HFFc6 (cell line): ENCODE results near the gene RASGRP2. TPM values are rescaled to one million over a fixed set of nuclear protein-coding genes. Genes with fewer than 3 reads are reported as not detected.

Source experiments
- DNase-seq: peaks from one replicate; pipeline ENCODE4 v3.0.0-alpha.2; 2018
- H3K27ac Mint-ChIP-seq: 2 replicates; pipeline ENCODE4 v1.8.0; 2020; ENCODE audit warnings: mild to moderate bottlenecking, mixed read lengths
- H3K27me3 Mint-ChIP-seq: 2 replicates; pipeline ENCODE4 v1.8.0; 2021; ENCODE audit warnings: mild to moderate bottlenecking, moderate library complexity, mixed read lengths; ENCODE audit not compliant: insufficient read depth
- H3K36me3 Mint-ChIP-seq: 2 replicates; pipeline ENCODE4 v1.8.0; 2021; ENCODE audit warnings: low read depth, mixed read lengths
- H3K4me1 Mint-ChIP-seq: 2 replicates; pipeline ENCODE4 v1.8.0; 2020; ENCODE audit warnings: low read depth, mixed read lengths
- H3K4me3 Mint-ChIP-seq: 2 replicates; pipeline ENCODE4 v1.8.0; 2020; ENCODE audit warnings: mild to moderate bottlenecking, moderate library complexity, mixed read lengths
- H3K9me3 Mint-ChIP-seq: 2 replicates; pipeline ENCODE4 v1.8.0; 2020; ENCODE audit warnings: mild to moderate bottlenecking, mixed read lengths
- total RNA-seq, 6 experiments: library from RNA; stranded (reverse); fragmentation: NEBNext Ultra II Directional; extraction: Animal tissue kit (Norgen Biotek cat#: 25700); gene quantifications; 2 replicates in 1 of 6; 3 replicates in 5 of 6; pipeline ENCODE4 v1.2.3, GENCODE V29; 2021
- TF ChIP-seq, protein P1 (sequence below): fragments of 200-600 bp; sonication (generic); IDR thresholded peaks from 2 replicates; pipeline ENCODE4 v1.5.0; 2021; ENCODE audit warnings: antibody characterized with exemption, mild to moderate bottlenecking

Gene RASGRP2
- total RNA-seq, 6 experiments from 2014 or later, result 0.43 to 0.68 (median 0.48) TPM; not detected in 2

DNA sequence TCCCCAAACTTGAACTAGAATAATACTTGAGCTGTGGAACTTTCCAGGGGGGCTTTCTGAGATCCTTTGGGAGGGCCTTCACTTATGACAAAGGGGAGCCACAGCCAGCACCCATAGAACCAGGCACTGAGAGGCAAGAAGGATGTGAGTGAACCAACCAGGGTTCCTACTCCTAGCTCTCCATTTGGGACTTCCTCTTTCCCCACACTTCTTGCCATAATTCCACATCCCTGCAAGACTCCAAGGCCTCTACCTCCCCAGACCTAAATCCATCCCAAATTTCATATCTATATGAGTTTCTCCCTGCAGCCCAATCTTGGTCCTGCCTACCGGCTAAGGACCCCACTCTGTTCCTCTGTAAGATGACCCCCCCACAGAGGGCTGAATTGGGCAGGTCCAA lies 52.4 kb downstream of the RASGRP2 start:
- H3K36me3 Mint-ChIP-seq, result no peaks in the 10 kb centered on the region
- TF ChIP-seq, protein P1, sequence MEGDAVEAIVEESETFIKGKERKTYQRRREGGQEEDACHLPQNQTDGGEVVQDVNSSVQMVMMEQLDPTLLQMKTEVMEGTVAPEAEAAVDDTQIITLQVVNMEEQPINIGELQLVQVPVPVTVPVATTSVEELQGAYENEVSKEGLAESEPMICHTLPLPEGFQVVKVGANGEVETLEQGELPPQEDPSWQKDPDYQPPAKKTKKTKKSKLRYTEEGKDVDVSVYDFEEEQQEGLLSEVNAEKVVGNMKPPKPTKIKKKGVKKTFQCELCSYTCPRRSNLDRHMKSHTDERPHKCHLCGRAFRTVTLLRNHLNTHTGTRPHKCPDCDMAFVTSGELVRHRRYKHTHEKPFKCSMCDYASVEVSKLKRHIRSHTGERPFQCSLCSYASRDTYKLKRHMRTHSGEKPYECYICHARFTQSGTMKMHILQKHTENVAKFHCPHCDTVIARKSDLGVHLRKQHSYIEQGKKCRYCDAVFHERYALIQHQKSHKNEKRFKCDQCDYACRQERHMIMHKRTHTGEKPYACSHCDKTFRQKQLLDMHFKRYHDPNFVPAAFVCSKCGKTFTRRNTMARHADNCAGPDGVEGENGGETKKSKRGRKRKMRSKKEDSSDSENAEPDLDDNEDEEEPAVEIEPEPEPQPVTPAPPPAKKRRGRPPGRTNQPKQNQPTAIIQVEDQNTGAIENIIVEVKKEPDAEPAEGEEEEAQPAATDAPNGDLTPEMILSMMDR, result no peak
- no peak for DNase-seq
- H3K4me3 Mint-ChIP-seq, result no peak overlapping the region
- no peak overlapping the region for H3K27ac Mint-ChIP-seq
- peaks cover 52% of the 10 kb centered on the region for H3K27me3 Mint-ChIP-seq
- H3K4me1 Mint-ChIP-seq, result peaks cover 17% of the 10 kb centered on the region
- no peaks in the 10 kb centered on the region for H3K9me3 Mint-ChIP-seq

DNA sequence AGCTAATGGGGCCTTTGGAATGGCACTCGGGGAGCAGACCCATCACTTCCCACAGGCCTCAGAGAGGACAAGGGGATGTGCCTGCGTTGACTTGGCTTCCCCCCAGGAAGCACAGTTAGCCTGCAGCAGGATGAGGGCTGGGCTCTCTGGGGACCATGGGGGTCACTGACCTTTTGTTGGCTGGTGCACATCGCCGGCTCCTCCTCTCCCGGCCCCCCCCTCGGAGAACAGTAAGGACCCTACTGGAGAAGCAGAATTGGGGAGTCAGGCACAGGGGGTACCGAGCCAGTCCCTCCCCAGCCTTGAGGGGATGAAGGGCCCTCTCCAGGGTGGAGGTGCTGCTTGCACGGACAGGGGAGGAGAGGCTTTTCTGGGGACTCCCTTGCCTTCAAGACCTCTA lies 53.7 kb downstream of the RASGRP2 start:
- TF ChIP-seq, protein P1, result no peak
- Mint-ChIP-seq H3K27ac (no peak overlapping the region), H3K36me3 (no peaks in the 10 kb centered on the region), H3K27me3 (peaks cover 49% of the 10 kb centered on the region), H3K4me1 (peaks cover 17% of the 10 kb centered on the region), H3K4me3 (no peak overlapping the region), H3K9me3 (no peaks in the 10 kb centered on the region)
- no peak for DNase-seq

DNA sequence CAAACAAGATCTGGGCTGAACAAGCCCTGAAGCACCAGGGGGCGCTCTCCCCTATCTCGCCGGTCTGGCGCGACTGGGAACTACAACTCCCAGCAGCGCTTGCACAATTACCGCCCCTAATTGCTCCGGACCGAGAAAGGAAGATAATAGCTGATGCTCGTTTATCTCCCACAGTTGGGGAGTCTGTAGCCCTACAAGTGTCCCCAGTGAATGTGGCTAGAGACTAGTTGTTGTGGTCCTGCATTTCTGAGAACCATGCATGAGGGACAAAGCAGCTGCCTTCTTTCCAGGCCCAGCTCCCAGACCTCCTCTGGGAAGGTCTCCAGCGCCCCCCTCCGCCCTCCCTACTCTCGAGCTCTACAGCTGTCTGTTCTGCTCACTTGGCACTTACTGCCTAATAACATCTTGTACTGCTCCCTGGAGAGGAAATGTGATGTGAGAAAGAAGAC lies 55.4 kb downstream of the RASGRP2 start:
- H3K4me3 Mint-ChIP-seq, result peak overlapping the region; percentile 82
- no peaks in the 10 kb centered on the region for H3K36me3 Mint-ChIP-seq
- H3K9me3 Mint-ChIP-seq, result no peaks in the 10 kb centered on the region
- peak; percentile 74 for DNase-seq
- peaks cover 17% of the 10 kb centered on the region for H3K4me1 Mint-ChIP-seq
- H3K27ac Mint-ChIP-seq, result no peak overlapping the region; the same call in 1 of the 2 replicates
- TF ChIP-seq, protein P1, result peak; percentile 96
- H3K27me3 Mint-ChIP-seq, result peaks cover 52% of the 10 kb centered on the region

DNA sequence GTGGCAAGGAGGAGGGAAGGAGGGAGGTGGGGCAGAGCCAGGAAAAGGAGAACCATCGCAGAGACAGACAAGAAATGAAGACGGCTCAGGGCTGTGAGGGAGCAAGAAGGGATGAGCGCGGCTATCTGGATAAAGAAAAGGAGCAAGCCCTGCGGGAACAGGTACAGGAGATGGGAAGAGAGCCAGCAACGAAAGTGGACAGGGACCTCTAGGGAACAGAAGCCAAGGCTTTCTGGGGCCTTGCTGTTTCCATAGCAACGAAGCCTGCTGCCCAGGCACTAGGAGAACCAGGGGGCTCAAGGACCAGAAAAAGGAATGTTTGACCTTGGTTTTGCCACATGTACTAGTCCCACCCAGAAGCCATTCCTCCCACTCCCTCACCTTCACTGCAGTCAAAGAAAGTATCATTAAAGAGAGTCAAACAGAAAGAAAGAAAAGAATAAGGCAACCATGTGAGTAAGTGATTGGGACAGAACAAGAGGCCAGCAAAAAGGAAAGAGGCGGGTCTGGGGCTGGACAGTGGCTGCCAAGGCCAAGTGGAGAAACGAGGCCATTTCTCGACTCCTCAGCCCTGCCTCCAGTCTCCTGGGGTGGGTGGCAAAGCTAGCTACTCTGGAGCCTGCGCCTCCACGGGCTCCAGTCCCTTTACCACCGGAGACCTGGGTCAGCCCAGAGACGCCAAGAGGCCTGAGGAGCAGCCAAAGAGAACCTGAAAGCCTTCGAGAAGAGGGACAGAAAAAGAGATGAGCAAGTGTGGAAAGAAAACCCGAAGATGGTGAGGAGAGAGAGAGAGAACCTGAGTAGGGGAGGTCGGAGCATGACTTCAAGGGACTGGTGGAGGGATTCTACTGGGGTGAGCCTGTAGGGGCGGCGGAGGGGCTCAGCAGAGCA lies 56.1 kb downstream of the RASGRP2 start:
- Mint-ChIP-seq H3K27me3 (peaks cover 48% of the 10 kb centered on the region), H3K4me3 (no peak overlapping the region; the same call in 1 of the 2 replicates), H3K4me1 (peaks cover 17% of the 10 kb centered on the region), H3K36me3 (no peaks in the 10 kb centered on the region), H3K9me3 (no peaks in the 10 kb centered on the region), H3K27ac (no peak overlapping the region)
- TF ChIP-seq, protein P1, result no peak
- no peak for DNase-seq

DNA sequence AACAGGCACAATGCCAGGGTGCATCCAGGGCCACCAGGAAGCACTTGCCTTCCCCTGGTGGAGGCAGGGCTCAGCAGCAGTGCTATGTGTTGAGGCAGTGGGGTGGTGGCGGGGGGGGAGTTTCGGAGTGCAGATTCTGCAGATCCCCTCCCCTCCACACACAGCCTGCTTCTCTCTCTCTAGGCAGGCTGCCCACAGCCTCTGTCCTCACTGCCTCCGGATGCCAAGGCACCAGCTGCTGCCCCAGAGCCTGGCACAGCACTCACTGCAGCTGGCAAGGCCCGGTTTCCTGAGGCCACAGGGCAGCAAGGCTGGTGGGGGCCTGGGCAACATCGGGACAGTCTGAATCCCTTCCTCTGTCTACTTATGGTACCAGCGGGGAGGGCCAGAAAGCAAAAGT lies 56.7 kb downstream of the RASGRP2 start:
- no peak overlapping the region for H3K27ac Mint-ChIP-seq
- no peak for DNase-seq
- H3K36me3 Mint-ChIP-seq, result no peaks in the 10 kb centered on the region
- TF ChIP-seq, protein P1, result no peak
- no peak overlapping the region for H3K4me3 Mint-ChIP-seq
- H3K9me3 Mint-ChIP-seq, result no peaks in the 10 kb centered on the region
- peaks cover 49% of the 10 kb centered on the region for H3K27me3 Mint-ChIP-seq
- H3K4me1 Mint-ChIP-seq, result peaks cover 17% of the 10 kb centered on the region
